Body of pancreas (tissue), 4 donors: ENCODE data around the gene PEX14. TPM values are rescaled to one million over a fixed set of nuclear protein-coding genes. Genes with fewer than 3 reads are reported as not detected.

ENCODE experiments used
- ATAC-seq: fragments of 150-250 bp; one replicate; pipeline ENCODE4 v1.9.1; 2016
- DNase-seq, 4 donors: peaks; one replicate each; pipeline ENCODE4 v3.0.0-alpha.2; 2019
- H3K27ac ChIP-seq, 4 donors: fragments of 200-600 bp; sonication (generic); 1 replicate in 3 of 4; 2 replicates in 1 of 4; pipeline versions ENCODE4 v1.5.1 to v1.6.1; 2016 to 2019; ENCODE audit warnings: mild to moderate bottlenecking in 1 of 4, mixed read lengths in 1 of 4, moderate library complexity in 1 of 4
- H3K27me3 ChIP-seq, 2 donors: fragments of 200-600 bp; sonication (generic); one replicate each; pipeline ENCODE4 v1.6.0; 2016; ENCODE audit warnings: mild to moderate bottlenecking in 1 of 2
- H3K36me3 ChIP-seq, 2 donors: fragments of 200-600 bp; sonication (generic); replicated peaks in 1 of 2; 2 replicates each; pipeline ENCODE4 v1.5.1; 2016; ENCODE audit warnings: low read depth in 2 of 2; ENCODE audit not compliant: insufficient read depth in 1 of 2
- H3K4me1 ChIP-seq: fragments of 200-600 bp; sonication (generic); one replicate; pipeline ENCODE4 v1.6.0; 2016
- H3K4me3 ChIP-seq, 2 donors: fragments of 200-600 bp; sonication (generic); 1 replicate in 1 of 2; 2 replicates in 1 of 2; pipeline ENCODE4 v1.5.1; 2016 to 2019
- H3K9me3 ChIP-seq, 3 donors: fragments of 200-600 bp; sonication (generic); 1 replicate in 2 of 3; 2 replicates in 1 of 3; pipeline ENCODE4 v1.5.1; 2016
- CTCF ChIP-seq, 7 experiments: fragments of 450-650 bp in 4 of 7; fragments of 200-600 bp in 3 of 7; sonication (generic) in 3 of 7; IDR thresholded peaks; one replicate each; pipeline ENCODE4 v1.5.1; 2016 to 2019; ENCODE audit warnings: antibody characterized with exemption in 7 of 7
- POLR2A ChIP-seq, 3 donors: fragments of 450-650 bp; IDR thresholded peaks; one replicate each; pipeline ENCODE4 v1.6.1; 2016; ENCODE audit warnings: antibody characterized with exemption in 3 of 3, mild to moderate bottlenecking in 2 of 3
- WGBS, 2 donors: methylation state at CpG; one replicate each; pipeline ENCODE4 v1.1.5; 2017; 5-methylcytosine and 5-hydroxymethylcytosine counted together
- intact Hi-C: fragments of 100-400 bp; cut with DNase I; formaldehyde crosslinking; loops from one replicate; pipeline ENCODE4 v1.15.1; 2023
- total RNA-seq, 2 donors: library from RNA; depleted of rRNA; stranded (reverse); fragments of >200 nt; gene quantifications; one replicate each; pipeline ENCODE4 v1.1.0, GENCODE V29; 2016

Gene PEX14
- total RNA-seq, 2 donors from 2014 or later, result 8.6 to 8.8 TPM

GRCh38 chr1:10670190-10670589 lies 195.4 kb downstream of the PEX14 start:
- H3K27ac ChIP-seq, result no peak overlapping the region
- H3K4me1 ChIP-seq, result peaks cover 50% of the 10 kb centered on the region
- WGBS, 2 donors, result 87 to 91% methylated on average over 8 to 9 of the region's 10 CpGs
- H3K9me3 ChIP-seq, result no peaks in the 10 kb centered on the region
- no peak for DNase-seq
- H3K4me3 ChIP-seq, result no peak overlapping the region
- intact Hi-C loops, result no loop called here
- TF ChIP-seq POLR2A (IDR thresholded peaks at IDR 0.05) (no peak), CTCF (IDR thresholded peaks at IDR 0.05) (no peak)
- H3K27me3 ChIP-seq, result no peaks in the 10 kb centered on the region
- no peak for ATAC-seq
- no peaks in the 10 kb centered on the region for H3K36me3 ChIP-seq

GRCh38 chr1:10671090-10671489 lies 196.3 kb downstream of the PEX14 start:
- Histone ChIP-seq H3K36me3 (no peaks in the 10 kb centered on the region), H3K4me1 (peaks cover 50% of the 10 kb centered on the region), H3K4me3 (no peak overlapping the region), H3K27ac (no peak overlapping the region), H3K27me3 (no peaks in the 10 kb centered on the region), H3K9me3 (no peaks in the 10 kb centered on the region)
- TF ChIP-seq CTCF (IDR thresholded peaks at IDR 0.05) (no peak), POLR2A (IDR thresholded peaks at IDR 0.05) (no peak)
- DNase-seq, result no peak
- intact Hi-C loops, result no loop called here
- 79 to 88% methylated on average over 14 to 18 of the region's 18 CpGs for whole genome bisulfite sequencing, 2 donors
- no peak for ATAC-seq

GRCh38 chr1:10671622-10672342 lies 197.0 kb downstream of the PEX14 start:
- no peak for ATAC-seq
- WGBS, 2 donors, result 85 to 89% methylated on average over 20 to 25 of the region's 27 CpGs
- no peak overlapping the region for H3K27ac ChIP-seq

GRCh38 chr1:10672343-10673050 lies 197.7 kb downstream of the PEX14 start:
- no peak for TF ChIP-seq POLR2A (IDR thresholded peaks at IDR 0.05)
- no peak for TF ChIP-seq CTCF (IDR thresholded peaks at IDR 0.05)
- no peaks in the 10 kb centered on the region for H3K9me3 ChIP-seq
- intact Hi-C loops, result no loop called here
- no peaks in the 10 kb centered on the region for H3K27me3 ChIP-seq
- no peak overlapping the region for H3K27ac ChIP-seq
- DNase-seq, result no peak
- WGBS, 2 donors, result 79 to 81% methylated on average over 35 of the region's 35 CpGs
- H3K4me3 ChIP-seq, result no peak overlapping the region
- no peak for ATAC-seq
- H3K4me1 ChIP-seq, result peaks cover 50% of the 10 kb centered on the region
- H3K36me3 ChIP-seq, result no peaks in the 10 kb centered on the region

More at GRCh38 chr1:10671622-10672342, 197.0 kb downstream of the PEX14 start:
- DNase-seq, result no peak
- Histone ChIP-seq H3K36me3 (no peaks in the 10 kb centered on the region), H3K4me1 (peaks cover 50% of the 10 kb centered on the region), H3K27me3 (no peaks in the 10 kb centered on the region), H3K9me3 (no peaks in the 10 kb centered on the region), H3K4me3 (no peak overlapping the region)
- TF ChIP-seq CTCF (IDR thresholded peaks at IDR 0.05), result no peak
- TF ChIP-seq POLR2A (IDR thresholded peaks at IDR 0.05), result no peak
- intact Hi-C loops, result no loop called here
